NCI-H510A treated with DMSO at 0.1 percent for 48 hours (cell line): ENCODE measurements around the gene SPRING1.
A peak's percentile ranks its signal among the peaks of the same experiment; 100 is the strongest.

ENCODE experiments used
- DNase-seq: peaks from one replicate; lab custom pipeline; 2025; lab: John Stamatoyannopoulos, UW

Gene SPRING1

DNA sequence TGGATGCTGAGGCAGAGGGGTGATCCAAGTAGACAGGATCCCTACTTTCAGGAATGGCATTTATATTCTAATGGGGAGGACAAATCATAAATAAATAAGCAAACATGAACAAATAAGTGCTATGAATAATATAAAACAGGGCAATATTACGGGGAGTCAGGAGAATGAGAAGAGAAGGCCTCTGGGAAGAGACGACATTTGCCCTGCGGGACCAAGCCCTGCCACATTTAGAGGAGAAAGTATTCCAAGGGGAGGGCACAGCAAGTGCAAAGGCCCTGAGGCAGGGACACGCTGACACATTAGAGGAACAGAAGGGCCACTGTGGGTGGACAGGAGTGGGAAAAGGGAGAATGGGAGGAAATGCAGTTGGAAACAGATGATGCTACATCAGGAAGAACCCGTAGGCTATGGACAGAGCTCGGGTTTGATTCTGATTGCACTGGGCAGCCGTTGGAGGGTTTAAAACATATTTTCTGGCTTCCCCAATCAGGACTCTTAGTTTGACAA, 1.6 kb upstream of the SPRING1 start:
- no peak for DNase-seq

DNA sequence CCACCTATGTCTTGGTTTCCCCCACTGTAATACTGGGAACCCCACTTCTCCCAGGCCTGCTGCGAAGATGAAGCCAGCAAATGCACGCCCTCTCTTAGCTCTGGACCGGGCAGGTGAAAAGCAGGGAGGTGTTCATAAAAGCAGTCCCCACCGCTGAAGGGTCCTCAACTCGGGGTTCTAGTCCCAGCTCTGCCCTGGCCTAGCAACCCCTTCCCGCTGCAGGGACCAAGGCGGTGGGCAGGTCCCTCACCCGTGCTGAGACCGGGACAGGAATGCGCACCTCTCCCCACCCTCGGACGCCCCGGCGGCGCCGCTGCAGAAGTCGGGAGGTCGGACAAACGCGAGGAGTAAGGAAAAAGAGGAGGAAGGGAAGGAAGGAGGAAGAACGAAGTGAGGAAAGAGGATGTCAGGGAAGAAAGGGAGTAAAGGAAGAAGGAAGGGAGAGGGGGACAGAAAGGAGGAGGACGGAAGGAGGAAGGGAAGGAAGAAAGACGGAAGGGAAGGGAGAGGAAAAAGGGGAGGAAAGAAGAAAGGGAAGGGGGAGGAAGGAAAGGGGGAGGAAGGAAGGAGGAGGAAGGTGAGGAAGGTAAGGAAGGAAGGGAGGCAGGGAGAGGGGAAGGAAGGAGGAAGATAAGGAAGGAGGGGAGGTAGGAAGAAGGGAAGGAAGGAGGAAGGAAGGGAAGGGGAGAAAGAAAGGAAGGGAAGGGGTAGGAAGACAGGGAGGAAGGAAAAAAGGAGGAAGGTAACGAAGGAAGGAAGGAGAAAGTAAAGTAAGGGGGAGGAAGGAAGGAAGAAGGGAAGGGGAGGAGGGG, 701 bp downstream of the SPRING1 start:
- no peak for DNase-seq

GRCh38 chr12:116735951-116736599, 1.8 kb downstream of the SPRING1 start:
- DNase-seq, result no peak

- no peak for DNase-seq
These were observed 2.8 kb downstream of the SPRING1 start for GRCh38 chr12:116735084-116735483.

DNA sequence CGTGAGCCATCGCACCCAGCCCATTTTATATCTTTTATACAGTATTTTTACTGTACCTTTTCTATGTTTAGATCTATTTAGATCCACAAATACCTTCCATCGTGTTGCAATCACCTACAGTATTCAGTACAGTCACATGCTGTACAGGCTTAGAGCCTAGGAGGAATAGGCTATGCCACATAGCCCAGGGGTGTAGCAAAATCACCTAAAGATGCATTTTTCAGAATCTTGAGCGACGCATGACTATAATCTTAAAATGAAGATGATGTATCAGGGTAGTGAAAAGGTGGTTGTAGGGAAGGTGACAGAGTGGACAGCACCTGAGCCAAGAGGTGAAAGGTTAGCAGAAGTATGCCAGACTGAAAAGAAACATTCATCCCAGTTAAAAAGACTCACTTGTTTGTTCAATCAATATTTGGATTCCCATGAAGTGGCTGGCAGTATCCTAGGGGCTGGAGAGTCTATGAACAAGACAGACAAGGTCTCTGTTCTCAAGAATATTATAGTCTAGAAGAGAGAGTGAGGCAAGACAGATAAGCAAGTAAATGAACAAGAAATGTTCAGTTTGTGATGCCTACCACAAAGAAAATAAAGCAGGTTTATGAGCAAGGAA, 3.6 kb downstream of the SPRING1 start:
- DNase-seq, result no peak

DNA sequence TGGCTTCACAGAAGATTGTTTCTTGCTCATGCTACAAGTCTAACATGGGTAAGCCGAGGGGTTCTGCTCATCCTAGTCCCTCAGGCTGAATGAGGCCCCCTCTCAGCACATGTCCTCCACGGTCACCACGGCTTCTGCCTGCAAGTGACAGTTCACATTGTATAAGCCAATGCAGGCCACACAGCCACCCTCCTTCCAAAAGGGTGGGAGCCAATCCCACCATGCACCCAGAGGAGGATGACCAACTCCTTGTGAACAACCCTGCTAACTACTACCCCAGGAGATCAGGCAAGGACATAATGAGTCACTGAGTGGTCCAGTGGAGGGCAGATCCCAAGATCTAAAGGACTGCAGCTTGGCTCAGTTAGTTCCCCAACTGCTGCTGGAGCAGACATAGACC, 6.1 kb downstream of the SPRING1 start:
- DNase-seq, result no peak

GRCh38 chr12:116727891-116728290, 10.0 kb downstream of the SPRING1 start:
- DNase-seq, result no peak

DNA sequence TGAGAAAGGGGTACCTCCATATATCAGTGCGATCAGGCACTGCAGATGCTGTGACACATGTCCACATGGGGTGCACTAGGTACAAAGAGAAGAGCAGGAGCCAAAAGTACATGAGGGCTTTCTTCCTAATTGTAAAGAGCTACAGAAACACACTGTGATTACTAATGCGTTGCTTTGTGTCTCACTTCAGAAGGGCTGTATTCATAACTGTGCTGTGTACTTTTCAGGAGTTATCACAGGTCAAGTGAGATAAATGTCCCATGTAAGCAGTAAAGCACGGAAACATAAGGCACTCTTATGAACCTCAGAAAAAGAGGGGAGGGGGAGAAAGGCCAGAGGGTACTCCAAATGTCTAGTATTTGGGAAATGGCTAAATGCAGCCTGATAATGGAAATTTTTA, 10.6 kb downstream of the SPRING1 start:
- DNase-seq, result no peak

- no peak for DNase-seq
These were observed 11.2 kb downstream of the SPRING1 start for GRCh38 chr12:116726694-116727093.

DNA sequence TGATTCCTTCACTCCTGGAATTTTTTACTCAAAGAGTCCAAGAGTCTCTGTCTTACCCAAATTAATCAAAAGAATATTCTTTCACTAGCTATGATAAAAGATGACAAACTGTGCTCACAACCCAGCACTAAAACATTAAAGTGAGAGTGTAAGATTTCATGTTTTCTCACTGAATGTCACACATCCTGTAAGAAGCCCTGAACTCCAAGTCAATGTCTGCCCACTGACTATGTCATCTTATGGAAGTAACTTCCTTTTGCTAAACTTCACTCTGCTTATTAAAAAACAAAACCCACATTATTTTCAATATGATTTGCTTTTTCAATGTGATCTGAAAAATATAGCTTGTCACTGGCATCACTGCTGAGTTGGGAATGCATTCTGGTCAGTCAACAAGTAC, 15.6 kb downstream of the SPRING1 start:
- no peak for DNase-seq

DNA sequence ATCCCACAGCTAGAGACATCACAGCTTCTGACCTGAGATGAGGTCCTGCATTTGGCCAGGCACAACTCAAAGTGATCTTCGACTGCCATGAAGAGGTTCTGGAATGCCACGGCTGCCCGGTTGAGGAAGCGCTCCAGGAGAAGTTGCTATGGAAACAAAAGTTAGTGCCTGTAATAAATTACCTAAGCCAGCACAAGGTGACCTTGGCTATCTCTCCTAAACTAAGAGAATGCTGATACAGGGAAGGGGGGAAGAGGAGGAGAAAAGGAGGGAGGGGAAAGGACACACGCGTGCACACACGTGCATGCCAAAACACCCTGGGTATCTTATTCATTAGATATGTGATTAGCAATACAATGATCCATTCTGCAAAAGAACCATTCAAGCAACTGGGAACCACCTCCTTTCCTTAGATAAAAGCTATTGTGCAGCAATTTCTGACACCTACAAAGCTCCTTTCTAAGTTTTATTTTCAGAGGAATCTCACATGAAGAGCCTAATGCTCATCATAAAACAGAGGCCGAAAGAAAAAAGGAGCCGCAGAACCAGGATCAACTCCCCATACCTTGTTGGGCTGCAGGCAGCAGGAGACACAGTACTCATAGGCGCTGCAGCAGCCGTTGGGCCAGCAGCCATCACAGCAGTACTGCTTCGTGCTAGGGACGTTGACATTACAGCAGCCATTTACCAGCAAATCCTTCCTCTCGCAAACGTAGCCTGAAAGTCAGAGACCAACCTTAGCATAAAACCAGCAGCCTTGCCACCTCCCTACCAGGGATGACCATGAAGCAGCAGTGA, 17.9 kb downstream of the SPRING1 start:
- DNase-seq, result no peak

DNA sequence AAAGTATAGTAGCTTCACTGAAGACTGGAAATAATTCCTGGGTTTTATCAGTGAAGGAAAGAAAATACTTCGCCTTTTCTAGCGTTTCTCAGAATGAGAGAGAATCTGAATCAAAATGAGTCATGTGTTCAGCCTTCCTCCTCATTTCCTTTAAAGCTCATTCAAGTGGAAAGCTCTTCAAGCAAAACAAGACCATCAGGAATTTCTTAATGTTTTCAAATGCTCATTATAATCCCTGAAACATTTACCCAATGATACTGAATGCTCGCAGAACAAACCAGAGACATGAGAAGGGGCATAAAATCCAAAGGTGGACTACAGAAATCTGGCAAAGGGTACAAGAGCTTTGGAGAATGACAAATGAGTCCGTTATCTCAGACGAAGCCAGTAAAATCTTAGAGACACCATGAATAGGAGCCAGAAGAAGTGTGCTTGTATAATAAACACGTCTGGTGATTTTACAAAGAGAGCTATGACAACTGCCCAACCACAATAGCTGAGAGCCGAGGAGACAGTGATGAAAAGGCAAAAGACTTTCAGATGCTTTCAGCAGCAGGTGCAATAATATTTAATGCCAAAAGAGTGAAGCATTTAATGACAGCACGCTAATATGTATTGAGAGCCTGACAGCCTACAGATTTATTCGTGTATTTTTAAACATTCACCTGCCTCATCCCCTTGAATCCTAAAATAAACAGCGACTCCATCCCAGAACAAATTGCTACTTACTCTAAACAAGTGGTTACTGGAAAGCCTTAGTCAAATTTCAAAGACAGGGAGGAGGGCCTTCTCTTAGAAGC, 19.0 kb downstream of the SPRING1 start:
- peak; percentile 83 for DNase-seq

DNA sequence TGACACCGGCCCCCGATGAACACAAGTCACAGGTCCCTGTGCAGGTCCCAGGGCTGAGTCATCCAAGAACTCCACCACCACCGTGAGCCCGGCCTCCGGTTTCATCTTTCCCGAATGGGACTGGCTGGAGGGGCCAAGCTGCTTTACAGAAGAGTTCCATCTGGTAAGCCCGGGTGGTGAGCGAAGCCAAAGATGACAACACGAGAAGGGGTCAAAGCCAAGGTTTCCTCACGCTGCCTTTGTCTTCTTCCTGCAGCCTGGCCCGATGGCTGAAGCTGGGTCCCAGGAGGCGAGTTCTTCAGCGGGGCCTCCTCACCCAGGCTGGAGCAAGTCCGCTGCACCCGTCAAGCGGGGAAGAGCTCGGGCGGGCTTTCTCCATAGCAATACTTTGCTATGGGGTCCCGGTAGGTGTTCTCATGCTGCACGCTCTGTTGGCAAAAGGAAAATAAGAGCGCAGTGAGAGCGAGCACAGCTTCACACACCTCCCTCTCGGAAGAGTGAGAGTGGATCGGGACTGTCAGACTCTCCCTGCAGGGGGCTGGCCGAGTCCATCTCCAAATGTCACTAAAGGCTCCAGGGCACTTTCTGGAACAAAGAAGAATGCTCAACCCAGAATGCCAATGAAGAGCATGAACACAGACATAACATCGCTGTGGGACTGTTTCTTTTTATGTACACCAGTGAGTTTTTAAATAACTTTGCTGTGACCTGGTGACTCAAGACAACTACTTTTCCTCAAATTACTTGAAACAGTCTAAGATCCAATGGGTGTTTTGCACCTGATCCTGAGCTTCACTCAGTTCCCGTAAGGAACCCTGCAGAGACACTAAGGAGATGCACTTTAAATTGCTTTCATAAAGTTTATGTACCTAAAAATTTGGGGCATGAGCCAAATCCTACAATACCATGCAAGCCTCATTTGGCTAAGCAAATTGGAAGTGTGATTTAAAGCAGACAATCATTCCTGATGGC, 20.1 kb downstream of the SPRING1 start:
- no peak for DNase-seq

GRCh38 chr12:116714175-116714574, 23.7 kb downstream of the SPRING1 start:
- no peak for DNase-seq

DNA sequence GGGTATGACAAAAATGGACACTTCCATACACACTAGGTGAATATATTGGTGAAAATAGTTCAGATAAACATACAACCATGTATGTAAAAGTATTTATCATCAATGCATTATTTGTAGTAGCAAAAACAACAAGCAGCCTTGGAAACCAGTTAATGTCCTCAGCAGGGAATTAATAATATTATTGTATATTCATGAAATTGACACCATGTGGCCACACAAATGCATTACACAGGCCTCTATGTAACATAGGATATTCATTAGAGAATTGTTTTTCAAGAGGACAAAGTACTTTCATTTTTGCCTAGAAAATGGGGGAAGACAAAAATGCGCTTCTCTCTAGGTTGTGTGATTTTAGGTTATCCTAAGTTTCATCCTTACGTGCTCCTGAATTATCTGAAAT, 24.3 kb downstream of the SPRING1 start:
- DNase-seq, result no peak

GRCh38 chr12:116712458-116713303, 25.2 kb downstream of the SPRING1 start:
- DNase-seq, result no peak

DNA sequence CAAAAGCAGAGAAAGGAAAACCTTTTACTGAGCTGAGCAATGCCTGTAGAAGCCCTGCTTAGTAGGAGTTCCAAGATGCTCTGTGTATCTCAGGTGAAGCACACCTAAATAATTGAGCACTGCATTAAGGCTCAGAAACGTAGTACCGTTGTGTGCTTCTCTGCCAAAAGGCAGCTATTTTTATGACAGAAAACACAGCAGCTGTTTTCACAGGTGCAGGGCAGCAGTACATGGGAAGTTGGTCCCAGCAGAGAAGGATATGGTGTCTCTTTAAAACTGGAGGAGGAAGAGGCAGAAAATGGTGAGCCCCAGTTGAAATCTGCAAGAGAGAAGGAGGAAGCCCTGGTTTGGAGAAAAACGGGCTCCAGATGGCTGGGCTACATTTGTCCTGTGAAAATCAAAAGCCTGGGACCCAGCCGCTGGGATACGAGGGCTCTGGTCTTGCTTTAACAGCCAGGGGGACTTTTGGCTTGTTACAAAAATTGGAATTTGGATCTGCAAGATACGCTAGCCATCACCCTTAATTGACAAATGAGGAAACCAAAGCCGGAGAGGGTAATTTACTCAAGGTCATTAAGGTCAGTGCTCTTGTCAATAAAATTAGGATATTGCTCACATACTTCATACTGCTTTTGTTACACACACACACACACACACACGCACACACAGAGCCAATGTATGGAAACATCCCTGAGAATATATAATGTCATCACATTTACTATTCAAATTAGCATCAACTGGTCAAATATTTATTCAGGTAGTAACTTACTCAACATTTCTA, 27.3 kb downstream of the SPRING1 start:
- DNase-seq, result no peak

GRCh38 chr12:116709768-116710167, 28.1 kb downstream of the SPRING1 start:
- DNase-seq, result no peak
